IMR-90 (cell line): ENCODE data around the gene PLEKHJ1.

ENCODE experiments used
- CHD1 ChIP-seq: IDR thresholded peaks from 2 replicates; pipeline ENCODE4 v1.6.1; 2012; ENCODE audit warnings: low read depth, low read length, improper control_type of control experiment
- CTCF ChIP-seq: conservative IDR thresholded peaks from 2 replicates; pipeline ENCODE4 v1.5.1; 2012; ENCODE audit warnings: mild to moderate bottlenecking, low read depth, low read length, improper control_type of control experiment
- ELK1 ChIP-seq: fragments of 150-350 bp; IDR thresholded peaks from 2 replicates; pipeline ENCODE4 v1.6.1; 2016; ENCODE audit warnings: low read depth, mild to moderate bottlenecking, low read length, moderate library complexity, borderline replicate concordance
- MAFK ChIP-seq: IDR thresholded peaks from 2 replicates; pipeline ENCODE4 v1.6.1; 2012; ENCODE audit warnings: low read depth, low read length, improper control_type of control experiment
- MAZ ChIP-seq: IDR thresholded peaks from 2 replicates; pipeline ENCODE4 v1.6.1; 2012; ENCODE audit warnings: low read depth, mild to moderate bottlenecking, low read length, improper control_type of control experiment, moderate library complexity, borderline replicate concordance
- MXI1 ChIP-seq: IDR thresholded peaks from 2 replicates; pipeline ENCODE4 v1.6.1; 2012; ENCODE audit warnings: low read depth, mild to moderate bottlenecking, low read length, moderate library complexity, borderline replicate concordance
- NFE2L2 ChIP-seq: fragments of 150-350 bp; IDR thresholded peaks from 2 replicates; pipeline ENCODE4 v1.6.1; 2016; ENCODE audit warnings: low read depth, mild to moderate bottlenecking, low read length
- POLR2A ChIP-seq: IDR thresholded peaks from 2 replicates; pipeline ENCODE4 v1.6.1; 2012; ENCODE audit warnings: mild to moderate bottlenecking, low read depth, low read length
- RAD21 ChIP-seq: IDR thresholded peaks from 2 replicates; pipeline ENCODE4 v1.6.1; 2012; ENCODE audit warnings: low read length, improper control_type of control experiment
- RFX5 ChIP-seq: IDR thresholded peaks from 2 replicates; pipeline ENCODE4 v1.8.0; 2012; ENCODE audit warnings: low read depth, mild to moderate bottlenecking, low read length, moderate library complexity
- SMC3 ChIP-seq: fragments of 150-350 bp; IDR thresholded peaks from 2 replicates; pipeline ENCODE4 v1.6.1; 2016; ENCODE audit warnings: low read depth, mild to moderate bottlenecking, antibody characterized with exemption, low read length, moderate library complexity
- USF2 ChIP-seq: fragments of 150-350 bp; IDR thresholded peaks from 2 replicates; pipeline ENCODE4 v1.6.1; 2017; ENCODE audit warnings: mild to moderate bottlenecking, antibody characterized with exemption, low read length, low read depth

- TF ChIP-seq CTCF = no peak
- no peak for TF ChIP-seq RFX5
- no peak for TF ChIP-seq MXI1
- TF ChIP-seq NFE2L2 = no peak
- TF ChIP-seq USF2 = no peak
- no peak for TF ChIP-seq RAD21
- no peak for TF ChIP-seq POLR2A
- TF ChIP-seq ELK1 = no peak
- TF ChIP-seq SMC3 = no peak
- no peak for TF ChIP-seq MAFK
- TF ChIP-seq CHD1 = no peak
- no peak for TF ChIP-seq MAZ
Measured at GRCh38 chr19:2243274-2244124, 7.4 kb upstream of the PLEKHJ1 start.
